H1 (cell line): ENCODE measurements around the gene CHD5. TPM values are rescaled to one million over a fixed set of nuclear protein-coding genes. Genes with fewer than 3 reads are reported as not detected.
"Not testable (repeated sequence)": the region's sequence is repeated elsewhere in the genome, so short reads cannot be mapped to it uniquely, and the experiment has no call there.

Experiments
- CTCF ChIA-PET: fragments of 300-600 bp; sonication (Branson Sonifier 250); formaldehyde crosslinking; loops from one replicate; lab custom pipeline; 2021; ENCODE audit not compliant: partially characterized antibody; lab: Charles Lee
- POLR2A ChIA-PET: fragments of 300-600 bp; sonication (Branson Sonifier 250); formaldehyde crosslinking; loops from one replicate; lab custom pipeline; 2021; ENCODE audit warnings: inconsistent platforms; ENCODE audit not compliant: partially characterized antibody; lab: Charles Lee
- DNase-seq, 2 experiments: peaks; one replicate each; pipeline versions ENCODE4 v3.0.0 to v3.0.0-alpha.2; 2010 to 2022; ENCODE audit warnings: low spot score in 2 of 2, low read depth in 1 of 2, mixed read lengths in 1 of 2
- FAIRE-seq: peaks from 2 replicates; lab custom pipeline; 2011; peaks lifted over from hg19 to GRCh38; lab: Jason Lieb, UNC
- H2AFZ ChIP-seq: 2 replicates; pipeline ENCODE4 v1.8.1; 2012; ENCODE audit warnings: low read length, inconsistent platforms
- H2AK5ac ChIP-seq: 2 replicates; pipeline ENCODE4 v1.6.1; 2013; ENCODE audit warnings: low read depth, low read length
- H2BK120ac ChIP-seq: replicated peaks from 2 replicates; pipeline ENCODE3; 2013; ENCODE audit warnings: low read depth, low read length, inconsistent platforms
- H2BK12ac ChIP-seq: 2 replicates; pipeline ENCODE4 v1.6.1; 2013; ENCODE audit warnings: low read depth, low read length
- H2BK15ac ChIP-seq: 2 replicates; pipeline ENCODE4 v1.6.1; 2013; ENCODE audit warnings: low read length
- H2BK20ac ChIP-seq: 2 replicates; pipeline ENCODE4 v1.6.1; 2013; ENCODE audit warnings: low read length
- H2BK5ac ChIP-seq: 2 replicates; pipeline ENCODE4 v1.6.1; 2013; ENCODE audit warnings: low read depth, low read length
- H3K14ac ChIP-seq: 2 replicates; pipeline ENCODE4 v1.6.1; 2013; ENCODE audit warnings: inconsistent platforms; ENCODE audit not compliant: insufficient read length
- H3K18ac ChIP-seq: 2 replicates; pipeline ENCODE4 v1.6.1; 2013; ENCODE audit warnings: low read length; ENCODE audit errors: extremely low read depth
- H3K23ac ChIP-seq: 2 replicates; pipeline ENCODE4 v1.6.1; 2013; ENCODE audit warnings: inconsistent platforms; ENCODE audit not compliant: insufficient read length
- H3K23me2 ChIP-seq: 2 replicates; pipeline ENCODE4 v1.6.1; 2013; ENCODE audit warnings: low read depth, low read length
- H3K27ac ChIP-seq: 2 replicates; pipeline ENCODE4 v1.6.1; 2011; ENCODE audit warnings: low read depth, low read length, inconsistent platforms
- H3K27me3 ChIP-seq, 4 experiments: replicated peaks in 1 of 4; 1 replicate in 1 of 4; 2 replicates in 3 of 4; pipeline versions ENCODE4 v1.6.1 to v1.8.1; 2011 to 2013; ENCODE audit warnings: low read length in 3 of 4, mild to moderate bottlenecking in 3 of 4, inconsistent platforms in 2 of 4, mixed read lengths in 2 of 4, moderate library complexity in 1 of 4; ENCODE audit not compliant: control insufficient read depth in 3 of 4, insufficient read depth in 3 of 4; ENCODE audit errors: extremely low read depth in 1 of 4
- H3K36me3 ChIP-seq, 4 experiments: 2 replicates each; pipeline versions ENCODE4 v1.6.1 to v1.8.1; 2011 to 2013; ENCODE audit warnings: mild to moderate bottlenecking in 4 of 4, low read length in 3 of 4, moderate library complexity in 2 of 4, control low read depth in 1 of 4, inconsistent platforms in 1 of 4; ENCODE audit not compliant: insufficient read depth in 4 of 4, control insufficient read depth in 2 of 4
- H3K4ac ChIP-seq: replicated peaks from 2 replicates; pipeline ENCODE3; 2013; ENCODE audit warnings: low read length, low read depth, mixed read lengths, inconsistent platforms; ENCODE audit not compliant: insufficient read length
- H3K4me1 ChIP-seq, 4 experiments: replicated peaks in 1 of 4; 1 replicate in 1 of 4; 2 replicates in 3 of 4; pipeline versions ENCODE4 v1.6.1 to v1.8.1; 2011 to 2013; ENCODE audit warnings: low read length in 3 of 4, inconsistent platforms in 2 of 4, mixed read lengths in 1 of 4; ENCODE audit not compliant: insufficient read depth in 4 of 4, control insufficient read depth in 3 of 4
- H3K4me2 ChIP-seq, 2 experiments: 2 replicates each; pipeline versions ENCODE4 v1.6.1 to v1.8.1; 2011 to 2013; ENCODE audit warnings: low read depth in 2 of 2, low read length in 2 of 2, control low read depth in 1 of 2, inconsistent platforms in 1 of 2, mild to moderate bottlenecking in 1 of 2; ENCODE audit not compliant: insufficient read depth in 1 of 2
- H3K4me3 ChIP-seq, 4 experiments: fragments of 200-600, 300-600 bp in 1 of 4; sonication (generic), shearing (Covaris generic), sonication (Bioruptor Twin) in 1 of 4; 2 replicates each; pipeline versions ENCODE4 v1.5.1 to v1.8.1; 2011 to 2016; ENCODE audit warnings: low read length in 4 of 4, low read depth in 3 of 4, control low read depth in 2 of 4, inconsistent platforms in 2 of 4, mild to moderate bottlenecking in 2 of 4, mixed read lengths in 1 of 4, moderate library complexity in 1 of 4; ENCODE audit not compliant: insufficient read depth in 2 of 4; ENCODE audit errors: extremely low read depth in 1 of 4
- H3K56ac ChIP-seq: replicated peaks from 2 replicates; pipeline ENCODE3; 2013; ENCODE audit warnings: low read depth, mild to moderate bottlenecking, mixed read lengths, low read length, inconsistent platforms; ENCODE audit not compliant: insufficient read length
- H3K79me1 ChIP-seq: 2 replicates; pipeline ENCODE4 v1.6.1; 2013; ENCODE audit warnings: low read depth, low read length, control low read depth
- H3K79me2 ChIP-seq, 2 experiments: 2 replicates each; pipeline versions ENCODE4 v1.6.1 to v1.8.1; 2012 to 2013; ENCODE audit warnings: low read length in 2 of 2, mild to moderate bottlenecking in 2 of 2, inconsistent platforms in 1 of 2; ENCODE audit not compliant: insufficient read depth in 2 of 2, control insufficient read depth in 1 of 2
- H3K9ac ChIP-seq, 4 experiments: replicated peaks in 1 of 4; 1 replicate in 1 of 4; 2 replicates in 3 of 4; pipeline versions ENCODE4 v1.6.1 to v1.8.1; 2011 to 2013; ENCODE audit warnings: low read depth in 3 of 4, low read length in 3 of 4, control low read depth in 2 of 4, mild to moderate bottlenecking in 2 of 4, moderate library complexity in 2 of 4, inconsistent platforms in 1 of 4; ENCODE audit errors: extremely low read depth in 1 of 4
- H3K9me3 ChIP-seq, 2 experiments: 2 replicates each; pipeline versions ENCODE4 v1.6.1 to v1.8.1; 2012 to 2013; ENCODE audit warnings: mild to moderate bottlenecking in 2 of 2, moderate library complexity in 2 of 2, control low read depth in 1 of 2, inconsistent platforms in 1 of 2, low read depth in 1 of 2, low read length in 1 of 2, mixed read lengths in 1 of 2; ENCODE audit not compliant: insufficient read depth in 2 of 2
- H4K20me1 ChIP-seq, 2 experiments: replicated peaks in 1 of 2; 2 replicates each; pipeline versions ENCODE3 to v1.8.1; 2011 to 2013; ENCODE audit warnings: inconsistent platforms in 2 of 2, low read length in 2 of 2, mild to moderate bottlenecking in 1 of 2; ENCODE audit not compliant: insufficient read depth in 2 of 2, control insufficient read depth in 1 of 2
- H4K5ac ChIP-seq: 2 replicates; pipeline ENCODE4 v1.6.1; 2013; ENCODE audit warnings: low read length, low read depth, mixed read lengths, inconsistent platforms; ENCODE audit not compliant: insufficient read length
- H4K8ac ChIP-seq: 2 replicates; pipeline ENCODE4 v1.8.0; 2013; ENCODE audit warnings: mild to moderate bottlenecking, moderate library complexity, low read length, inconsistent platforms; ENCODE audit not compliant: insufficient read depth; ENCODE audit errors: extremely low read depth
- H4K91ac ChIP-seq: replicated peaks from 2 replicates; pipeline ENCODE3; 2013; ENCODE audit warnings: low read length, mixed read lengths, inconsistent platforms; ENCODE audit not compliant: insufficient read length
- WGBS, 2 experiments: shearing (Covaris generic) in 1 of 2; methylation state at CpG; one replicate each; pipeline versions ENCODE4 v1.1.6 to v1.1.7; 2013 to 2015; ENCODE audit warnings: low lambda C conversion rate in 2 of 2, mixed read lengths in 2 of 2, inconsistent platforms in 1 of 2, low coverage in 1 of 2, missing lambda C conversion rate in 1 of 2; ENCODE audit not compliant: insufficient replicate concordance in 2 of 2, insufficient coverage in 1 of 2, insufficient read length in 1 of 2; ENCODE audit errors: extremely low coverage in 1 of 2, missing lambda C conversion rate in 1 of 2; 5-methylcytosine and 5-hydroxymethylcytosine counted together
- polyA plus RNA-seq, 7 experiments: library from polyadenylated mRNA; depleted of rRNA in 3 of 7; stranded (reverse) in 5 of 7; unstranded in 2 of 7; fragments of >200 nt in 5 of 7; fragments of 200-250 nt in 2 of 7; gene quantifications; 1 replicate in 5 of 7; 2 replicates in 1 of 7; 4 replicates in 1 of 7; pipeline versions ENCODE4 v1.2.1 to v1.2.3, GENCODE V29; 2011 to 2013; ENCODE audit warnings: missing spikeins in 2 of 7, mixed read lengths in 2 of 7
- total RNA-seq: library from RNA; stranded (reverse); fragmentation: NEBNext Ultra II Directional; extraction: Animal tissue kit (Norgen Biotek cat#: 25700); gene quantifications from 2 replicates; pipeline ENCODE4 v1.2.1, GENCODE V29; 2021

The CHD5 gene
- total and polyA plus RNA-seq, 2 of the 8 experiments (the other 6 are each of a cell fraction or from before 2014, with no cell fraction given), result 0.42 to 1.8 TPM

DNA sequence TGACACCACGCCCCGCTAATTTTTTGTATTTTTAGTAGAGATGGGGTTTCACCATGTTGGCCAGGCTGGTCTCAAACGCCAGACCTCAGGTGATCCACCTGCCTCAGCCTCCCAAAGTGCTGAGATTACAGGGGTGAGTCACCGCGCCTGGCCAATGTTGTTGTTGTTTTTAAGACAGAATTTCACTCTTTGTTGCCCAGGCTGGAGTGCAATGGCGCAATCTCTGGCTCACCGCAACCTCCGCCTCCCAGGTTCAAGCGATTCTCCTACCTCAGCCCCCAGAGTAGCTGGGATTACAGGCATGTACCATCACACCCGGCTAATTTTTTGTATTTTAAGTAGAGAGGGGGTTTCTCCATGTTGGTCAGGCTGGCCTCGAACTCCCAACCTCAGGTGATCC, 39.5 kb upstream of the CHD5 start:
- H2BK12ac ChIP-seq, H3K27ac ChIP-seq, FAIRE-seq, H3K14ac ChIP-seq, H3K4ac ChIP-seq, H4K8ac ChIP-seq, H3K4me1 ChIP-seq, H3K79me1 ChIP-seq, H4K91ac ChIP-seq, H3K9me3 ChIP-seq, H2AFZ ChIP-seq, H2AK5ac ChIP-seq, H4K20me1 ChIP-seq, H3K4me3 ChIP-seq, DNase-seq, H3K9ac ChIP-seq, H2BK20ac ChIP-seq, H2BK5ac ChIP-seq, H3K4me2 ChIP-seq, H3K23ac ChIP-seq, H3K27me3 ChIP-seq, H3K79me2 ChIP-seq, H3K23me2 ChIP-seq, H2BK15ac ChIP-seq, H3K18ac ChIP-seq, H4K5ac ChIP-seq, H2BK120ac ChIP-seq, H3K56ac ChIP-seq: not testable (repeated sequence)
- POLR2A ChIA-PET, result interaction anchor here (2.0 to 5.1 kb wide), 3 partner anchors 8 to 15 kb away, joined by 5 to 28 read pairs (median 14); partner anchors contain the start of gene RNF207
- peaks cover 9 to 31% (median 13%) of the 10 kb centered on the region in 4 experiments; a peak in 7 of 8 replicates for H3K36me3 ChIP-seq
- WGBS, 2 experiments, result 90% methylated on average over 11 of the region's 11 CpGs; no CpG with 5 or more reads in 1 of the 2 experiments
- CTCF ChIA-PET, result interaction anchor here (1.3 to 10.4 kb wide), 6 partner anchors 9 to 203 kb away, joined by 4 to 74 read pairs (median 7); partner anchors contain the start of gene RNF207
